CD4-positive, alpha-beta T cell treated with Interleukin-2 at 100 ng/mL for 4 hours (primary cell): Measurements from ENCODE around the gene ICAM3.

Source experiments
- DNase-seq: peaks from one replicate; pipeline ENCODE4 v3.0.0-alpha.2; 2020; ENCODE audit warnings: low spot score

ICAM3 gene

DNA sequence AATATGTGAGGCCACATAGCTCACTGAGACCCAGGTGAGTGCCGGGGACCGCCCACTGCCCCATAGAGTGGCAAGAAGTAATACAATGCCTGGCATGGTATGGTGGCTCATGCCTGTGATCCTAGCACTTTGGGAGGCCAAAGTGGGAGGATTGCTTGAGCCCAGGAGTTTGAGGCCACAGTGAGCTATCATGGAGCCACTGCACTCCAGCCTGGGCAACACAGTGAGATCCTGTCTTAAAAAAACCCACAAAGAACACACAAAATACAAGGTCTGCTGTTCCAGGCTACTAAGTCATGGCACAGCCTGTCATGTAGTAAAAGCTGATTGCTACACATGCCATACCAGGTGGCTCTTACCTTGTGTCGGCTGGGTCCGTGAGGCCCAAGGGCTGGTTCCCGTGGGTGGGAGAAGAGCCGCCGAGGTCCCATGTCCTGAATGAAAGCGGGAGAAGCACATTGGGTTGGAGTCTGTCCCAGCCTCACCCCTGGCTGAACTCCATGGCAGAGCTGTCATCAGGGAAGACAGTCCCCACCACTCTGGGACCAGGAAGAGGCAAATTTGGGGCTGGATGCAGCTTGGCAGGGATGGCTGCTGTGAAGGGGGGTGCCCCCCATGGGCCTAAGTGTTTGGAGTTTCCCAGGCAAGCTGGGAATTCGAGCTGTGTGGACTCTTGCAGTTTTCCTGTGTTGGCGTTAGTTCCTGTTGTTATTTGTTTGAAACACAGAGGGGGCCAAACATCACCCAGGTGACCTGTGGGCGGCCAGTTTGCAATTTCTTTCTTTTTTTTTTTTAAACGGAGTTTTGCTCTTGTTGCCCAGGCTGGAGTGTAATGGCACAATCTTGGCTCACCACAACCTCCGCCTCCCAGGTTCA is 20.4 kb downstream of the ICAM3 start:
- DNase-seq: no peak

DNA sequence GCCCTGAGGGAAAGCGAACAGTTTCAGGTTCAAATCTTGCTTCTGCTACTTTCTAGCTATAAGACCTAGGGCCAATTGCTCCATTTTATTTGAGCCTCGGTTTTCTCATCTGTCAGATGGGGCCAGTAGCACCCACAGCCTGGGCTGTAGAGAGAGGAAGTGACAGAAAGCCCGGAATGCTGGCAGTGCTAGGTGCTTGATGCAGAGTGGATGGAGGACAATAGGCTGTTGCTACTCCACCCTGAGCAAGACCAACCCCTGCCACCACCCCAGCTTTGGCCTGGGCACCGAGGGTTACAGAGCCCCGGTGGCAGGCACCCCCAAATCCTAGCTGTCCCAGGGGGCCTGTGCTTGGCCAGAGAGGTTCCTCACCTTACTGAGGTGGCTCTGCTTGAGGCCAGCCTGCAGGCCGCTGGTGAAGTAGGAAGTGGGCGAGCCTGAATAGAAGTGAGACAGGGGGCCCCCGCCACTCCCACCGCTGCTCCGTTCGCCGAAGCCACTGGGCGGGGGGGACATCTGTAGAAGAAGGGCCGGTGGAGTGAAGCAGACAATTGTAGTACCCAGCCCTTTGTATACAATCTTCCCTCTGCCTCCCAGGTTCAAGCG is 21.5 kb downstream of the ICAM3 start:
- DNase-seq: no peak

- no peak for DNase-seq
These were observed 22.2 kb downstream of the ICAM3 start for GRCh38 chr19:10317045-10317856.

DNA sequence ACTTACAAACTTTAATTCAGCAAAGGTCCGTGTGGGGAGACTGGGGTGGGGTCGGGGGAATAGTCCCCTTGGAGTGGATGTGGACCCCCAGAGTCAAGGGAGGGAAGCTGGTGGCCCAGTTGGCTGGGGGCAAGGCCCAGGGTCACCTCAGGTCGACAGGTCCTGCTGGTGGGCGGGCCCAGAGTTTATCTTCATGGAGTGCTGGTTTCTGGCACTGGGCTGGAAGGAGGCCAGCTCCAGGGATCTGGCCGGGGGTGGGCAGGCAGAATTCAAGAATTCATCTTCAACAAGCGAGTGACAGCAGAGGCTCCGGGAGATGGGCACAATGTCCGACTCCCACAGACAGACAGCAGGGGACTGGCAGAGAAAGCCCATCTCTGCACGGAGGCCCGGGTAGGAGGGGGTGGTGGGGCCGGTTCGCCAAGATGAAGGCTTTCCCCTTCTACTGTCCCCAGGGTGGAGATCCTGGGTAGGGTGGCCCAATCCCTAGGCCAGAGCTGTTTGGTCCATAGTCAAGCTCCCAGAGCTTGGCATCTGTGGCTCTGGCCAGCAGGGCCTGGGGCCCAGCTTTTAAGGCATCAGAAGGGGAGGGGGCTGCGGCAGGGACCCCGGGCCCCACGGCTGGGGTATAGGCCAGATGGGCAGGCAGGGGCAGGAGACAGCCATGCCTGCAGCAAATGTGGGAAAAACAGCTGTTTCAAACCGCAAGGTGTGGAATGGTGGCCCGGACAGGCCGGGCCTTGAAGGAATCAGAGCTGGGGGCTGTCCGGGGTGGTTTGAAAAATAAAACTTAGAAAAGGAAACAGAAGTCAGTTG is 23.0 kb downstream of the ICAM3 start:
- no peak for DNase-seq

DNA sequence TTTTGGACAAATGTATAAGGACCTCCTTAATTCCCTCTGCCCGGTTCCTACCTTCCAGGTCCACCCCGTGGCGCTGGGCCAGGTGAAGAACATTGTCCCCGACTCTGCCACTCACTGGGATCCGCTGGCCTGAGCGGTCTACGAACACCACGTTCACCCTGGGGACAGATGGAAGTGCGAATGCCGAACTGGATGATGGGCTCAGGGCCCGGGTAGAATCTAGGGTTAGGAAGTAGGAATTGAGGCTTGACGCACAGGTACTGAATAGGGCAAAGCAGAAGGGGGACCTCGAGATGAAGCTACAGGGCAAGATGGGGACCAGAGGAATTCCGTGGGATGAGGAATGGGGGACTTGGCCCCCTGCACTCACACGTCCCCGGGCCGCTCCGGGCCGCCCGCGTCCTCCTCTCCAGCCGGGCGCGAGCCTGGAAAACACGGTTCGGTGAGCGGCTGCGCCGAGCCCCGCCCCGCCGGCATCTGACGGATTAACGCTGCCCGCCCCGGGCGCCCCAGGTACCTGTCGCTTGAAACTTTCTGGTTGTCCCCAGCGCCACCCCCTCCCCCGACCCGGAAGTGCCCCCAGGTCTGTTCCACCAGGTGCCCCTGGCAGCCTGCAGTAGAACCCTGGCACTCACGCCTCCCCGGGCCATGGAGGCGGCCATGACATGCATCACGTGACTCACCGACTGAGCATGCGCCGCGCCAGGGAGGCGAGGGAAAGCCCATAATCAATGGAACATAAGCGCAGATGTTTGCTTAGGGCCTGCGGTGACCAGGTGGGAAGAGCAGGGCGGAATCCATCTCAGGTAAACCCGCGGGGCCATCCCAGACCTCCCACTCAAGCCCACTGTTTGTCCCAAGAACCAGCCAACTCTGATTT is 23.8 kb downstream of the ICAM3 start, which contains the start of gene FDX2:
Gene FDX2 (minus strand): TSS at position 681 of the 880 bp plus-strand sequence. CDS start 19 bp downstream, at position 662.
- peak; percentile 93 for DNase-seq

DNA sequence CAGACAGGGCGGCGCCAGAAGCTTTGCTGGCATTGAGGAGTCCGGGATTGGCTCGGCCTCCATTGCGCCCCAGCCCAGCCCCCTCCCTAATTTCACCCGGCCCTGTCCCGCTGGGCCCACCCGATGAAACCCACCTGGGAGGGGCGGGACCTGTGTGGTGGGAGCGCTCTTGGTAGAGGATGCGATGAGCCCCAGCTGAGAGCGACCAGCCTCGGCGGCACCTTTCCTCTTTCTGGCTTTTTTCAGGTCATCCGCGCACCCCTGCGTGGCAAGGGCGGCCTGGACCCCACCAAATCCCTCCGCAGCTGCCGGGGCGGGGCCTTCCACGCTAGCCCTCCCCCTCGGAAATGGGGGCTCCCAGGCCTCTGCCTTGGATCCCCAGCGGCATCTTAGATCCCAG is 30.0 kb downstream of the ICAM3 start, which contains the start of gene ZGLP1:
Gene ZGLP1 (minus strand): TSS at position 393 of the 400 bp plus-strand sequence.
- no peak for DNase-seq

GRCh38 chr19:10306327-10306726 is 33.1 kb downstream of the ICAM3 start:
- DNase-seq: no peak

- no peak for DNase-seq
These were observed 34.2 kb downstream of the ICAM3 start for GRCh38 chr19:10305139-10305806.

DNA sequence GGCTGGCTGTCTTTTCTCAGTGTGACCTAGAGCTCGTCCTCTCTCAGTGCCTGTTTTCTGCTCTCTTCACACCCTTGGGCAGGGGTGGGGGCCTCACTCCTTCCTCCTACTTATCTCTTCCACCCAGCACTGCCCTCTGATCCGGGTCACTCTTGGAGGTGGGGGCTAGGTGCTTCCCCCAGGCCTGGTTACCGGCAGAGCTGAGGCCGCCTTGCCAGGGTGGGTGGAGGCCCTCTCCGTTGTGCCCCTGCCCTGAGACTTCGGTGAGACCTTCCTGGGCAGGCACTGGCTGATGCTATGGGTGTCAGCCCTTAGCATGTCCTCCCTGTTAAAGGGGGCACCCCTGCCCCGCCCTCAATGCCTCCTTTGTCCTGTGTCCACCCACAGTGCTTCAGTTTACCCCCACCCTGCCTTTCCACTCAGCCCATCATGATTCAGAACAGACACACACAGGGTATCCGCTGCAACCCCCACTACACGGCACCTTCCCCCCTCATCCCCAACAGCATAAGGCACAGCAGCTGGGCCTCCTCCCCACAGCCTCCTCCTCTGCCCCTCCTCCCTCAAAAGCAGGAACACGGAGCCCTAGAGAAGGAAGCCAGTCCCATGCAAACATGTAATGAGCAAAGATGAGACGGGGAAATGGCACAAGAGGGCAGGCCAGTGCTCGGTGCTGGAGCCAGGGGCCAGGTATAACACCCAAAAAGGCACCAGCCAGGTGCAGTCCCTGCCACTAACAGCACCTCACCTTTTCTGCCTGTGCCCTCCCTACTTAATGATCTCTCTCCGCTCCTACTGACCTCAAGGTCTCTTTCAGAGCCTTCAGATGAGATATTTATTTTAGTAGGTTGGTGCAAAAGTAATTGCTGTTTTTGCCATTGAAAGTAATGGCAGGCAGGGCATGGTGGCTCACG is 39.6 kb downstream of the ICAM3 start:
- DNase-seq: no peak

GRCh38 chr19:10295847-10296591 is 43.4 kb downstream of the ICAM3 start:
- no peak for DNase-seq

- peak; percentile 75 for DNase-seq
These were observed 44.0 kb downstream of the ICAM3 start for GRCh38 chr19:10295305-10295846.

- no peak for DNase-seq
These were observed 45.1 kb downstream of the ICAM3 start for GRCh38 chr19:10294368-10294697.

DNA sequence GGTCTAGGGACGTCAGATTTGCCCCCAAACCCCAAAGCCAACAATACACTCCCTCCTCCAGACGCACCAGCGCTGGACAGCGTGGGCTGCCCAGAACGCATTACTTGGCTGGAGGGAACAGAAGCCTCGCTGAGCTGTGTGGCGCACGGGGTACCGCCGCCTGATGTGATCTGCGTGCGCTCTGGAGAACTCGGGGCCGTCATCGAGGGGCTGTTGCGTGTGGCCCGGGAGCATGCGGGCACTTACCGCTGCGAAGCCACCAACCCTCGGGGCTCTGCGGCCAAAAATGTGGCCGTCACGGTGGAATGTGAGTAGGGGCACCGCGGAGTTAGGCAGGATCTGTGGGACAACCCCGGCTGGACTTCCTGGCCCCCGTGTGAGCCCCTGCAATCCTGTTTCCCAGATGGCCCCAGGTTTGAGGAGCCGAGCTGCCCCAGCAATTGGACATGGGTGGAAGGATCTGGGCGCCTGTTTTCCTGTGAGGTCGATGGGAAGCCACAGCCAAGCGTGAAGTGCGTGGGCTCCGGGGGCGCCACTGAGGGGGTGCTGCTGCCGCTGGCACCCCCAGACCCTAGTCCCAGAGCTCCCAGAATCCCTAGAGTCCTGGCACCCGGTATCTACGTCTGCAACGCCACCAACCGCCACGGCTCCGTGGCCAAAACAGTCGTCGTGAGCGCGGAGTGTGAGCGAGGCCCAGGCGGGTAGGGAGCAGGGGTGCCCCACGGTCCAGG is 45.6 kb downstream of the ICAM3 start:
- DNase-seq: no peak

- DNase-seq: no peak
These were observed 46.4 kb downstream of the ICAM3 start for GRCh38 chr19:10292789-10293636.

GRCh38 chr19:10292206-10292788 is 47.1 kb downstream of the ICAM3 start:
- peak; percentile 58 for DNase-seq
